Body of pancreas (tissue), 4 donors: Measurements from ENCODE around the gene AP3D1. TPM values are rescaled to one million over a fixed set of nuclear protein-coding genes. Genes with fewer than 3 reads are reported as not detected.

Source experiments
- ATAC-seq: fragments of 150-250 bp; one replicate; pipeline ENCODE4 v1.9.1; 2016
- DNase-seq, 4 donors: peaks; one replicate each; pipeline ENCODE4 v3.0.0-alpha.2; 2019
- H3K27ac ChIP-seq, 4 donors: fragments of 200-600 bp; sonication (generic); 1 replicate in 3 of 4; 2 replicates in 1 of 4; pipeline versions ENCODE4 v1.5.1 to v1.6.1; 2016 to 2019; ENCODE audit warnings: mild to moderate bottlenecking in 1 of 4, mixed read lengths in 1 of 4, moderate library complexity in 1 of 4
- H3K27me3 ChIP-seq, 2 donors: fragments of 200-600 bp; sonication (generic); one replicate each; pipeline ENCODE4 v1.6.0; 2016; ENCODE audit warnings: mild to moderate bottlenecking in 1 of 2
- H3K36me3 ChIP-seq, 2 donors: fragments of 200-600 bp; sonication (generic); replicated peaks in 1 of 2; 2 replicates each; pipeline ENCODE4 v1.5.1; 2016; ENCODE audit warnings: low read depth in 2 of 2; ENCODE audit not compliant: insufficient read depth in 1 of 2
- H3K4me1 ChIP-seq: fragments of 200-600 bp; sonication (generic); one replicate; pipeline ENCODE4 v1.6.0; 2016
- H3K4me3 ChIP-seq, 2 donors: fragments of 200-600 bp; sonication (generic); 1 replicate in 1 of 2; 2 replicates in 1 of 2; pipeline ENCODE4 v1.5.1; 2016 to 2019
- H3K9me3 ChIP-seq, 3 donors: fragments of 200-600 bp; sonication (generic); 1 replicate in 2 of 3; 2 replicates in 1 of 3; pipeline ENCODE4 v1.5.1; 2016
- POLR2A ChIP-seq, 3 donors: fragments of 450-650 bp; IDR thresholded peaks; one replicate each; pipeline ENCODE4 v1.6.1; 2016; ENCODE audit warnings: antibody characterized with exemption in 3 of 3, mild to moderate bottlenecking in 2 of 3
- WGBS, 2 donors: methylation state at CpG; one replicate each; pipeline ENCODE4 v1.1.5; 2017; 5-methylcytosine and 5-hydroxymethylcytosine counted together
- intact Hi-C: fragments of 100-400 bp; cut with DNase I; formaldehyde crosslinking; loops from one replicate; pipeline ENCODE4 v1.15.1; 2023
- total RNA-seq, 2 donors: library from RNA; depleted of rRNA; stranded (reverse); fragments of >200 nt; gene quantifications; one replicate each; pipeline ENCODE4 v1.1.0, GENCODE V29; 2016
- TF ChIP-seq, protein P1 (sequence below), 7 experiments: fragments of 450-650 bp in 4 of 7; fragments of 200-600 bp in 3 of 7; sonication (generic) in 3 of 7; IDR thresholded peaks; one replicate each; pipeline ENCODE4 v1.5.1; 2016 to 2019; ENCODE audit warnings: antibody characterized with exemption in 7 of 7

Gene AP3D1
- total RNA-seq, 2 donors from 2014 or later: 77.0 to 124 TPM

DNA sequence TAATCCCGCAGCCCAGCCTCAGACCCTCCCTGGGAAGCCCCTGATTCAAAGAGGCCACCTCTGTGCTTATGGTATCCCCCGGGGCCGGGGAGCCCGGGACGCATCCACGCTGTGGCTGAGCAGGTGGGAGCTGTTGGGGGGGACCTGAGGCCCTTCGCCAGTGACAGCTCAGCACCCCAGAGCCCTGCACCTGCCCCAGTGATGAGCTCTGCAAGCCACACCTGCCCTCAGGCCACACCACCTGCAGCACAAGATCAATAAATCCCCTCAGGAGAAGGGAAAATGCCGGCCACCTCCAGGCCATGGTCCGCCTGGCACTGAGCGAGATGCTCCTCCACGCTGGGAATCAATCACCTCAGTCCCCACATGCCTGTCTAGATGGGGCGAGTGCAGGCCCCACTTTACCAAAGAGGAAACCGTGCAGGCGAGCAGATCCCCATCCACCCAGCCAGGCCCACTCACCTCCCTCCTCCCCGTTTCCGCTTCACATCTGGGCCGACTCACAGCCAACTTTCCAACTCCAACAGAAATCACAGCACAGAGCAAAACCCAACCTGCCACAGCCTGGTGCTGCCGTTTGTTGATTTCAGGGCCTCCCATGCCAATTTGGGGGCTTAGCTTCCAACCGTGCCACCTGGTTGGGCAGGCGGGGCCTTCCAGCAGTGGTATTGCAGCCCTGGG is 68.1 kb downstream of the AP3D1 start:
- peak in 1 of 3 donors; percentile 8 for TF ChIP-seq POLR2A (IDR thresholded peaks at IDR 0.05)
- TF ChIP-seq, protein P1, sequence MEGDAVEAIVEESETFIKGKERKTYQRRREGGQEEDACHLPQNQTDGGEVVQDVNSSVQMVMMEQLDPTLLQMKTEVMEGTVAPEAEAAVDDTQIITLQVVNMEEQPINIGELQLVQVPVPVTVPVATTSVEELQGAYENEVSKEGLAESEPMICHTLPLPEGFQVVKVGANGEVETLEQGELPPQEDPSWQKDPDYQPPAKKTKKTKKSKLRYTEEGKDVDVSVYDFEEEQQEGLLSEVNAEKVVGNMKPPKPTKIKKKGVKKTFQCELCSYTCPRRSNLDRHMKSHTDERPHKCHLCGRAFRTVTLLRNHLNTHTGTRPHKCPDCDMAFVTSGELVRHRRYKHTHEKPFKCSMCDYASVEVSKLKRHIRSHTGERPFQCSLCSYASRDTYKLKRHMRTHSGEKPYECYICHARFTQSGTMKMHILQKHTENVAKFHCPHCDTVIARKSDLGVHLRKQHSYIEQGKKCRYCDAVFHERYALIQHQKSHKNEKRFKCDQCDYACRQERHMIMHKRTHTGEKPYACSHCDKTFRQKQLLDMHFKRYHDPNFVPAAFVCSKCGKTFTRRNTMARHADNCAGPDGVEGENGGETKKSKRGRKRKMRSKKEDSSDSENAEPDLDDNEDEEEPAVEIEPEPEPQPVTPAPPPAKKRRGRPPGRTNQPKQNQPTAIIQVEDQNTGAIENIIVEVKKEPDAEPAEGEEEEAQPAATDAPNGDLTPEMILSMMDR (IDR thresholded peaks at IDR 0.05): no peak
- no peak for ATAC-seq
- Histone ChIP-seq H3K36me3 (peaks cover 0 to 2% of the 10 kb centered on the region in 2 donors), H3K4me3 (no peak overlapping the region), H3K27ac (peak overlapping the region in 1 of 4 donors; percentile 53), H3K27me3 (no peaks in the 10 kb centered on the region), H3K9me3 (no peaks in the 10 kb centered on the region), H3K4me1 (peaks cover 9% of the 10 kb centered on the region)
- WGBS, 2 donors: 80 to 87% methylated on average over 12 to 20 of the region's 20 CpGs
- intact Hi-C loops: loop anchor here (10.0 kb wide), 1 partner anchor 159 kb away; no protein-coding TSS in a partner anchor
- DNase-seq: no peak

DNA sequence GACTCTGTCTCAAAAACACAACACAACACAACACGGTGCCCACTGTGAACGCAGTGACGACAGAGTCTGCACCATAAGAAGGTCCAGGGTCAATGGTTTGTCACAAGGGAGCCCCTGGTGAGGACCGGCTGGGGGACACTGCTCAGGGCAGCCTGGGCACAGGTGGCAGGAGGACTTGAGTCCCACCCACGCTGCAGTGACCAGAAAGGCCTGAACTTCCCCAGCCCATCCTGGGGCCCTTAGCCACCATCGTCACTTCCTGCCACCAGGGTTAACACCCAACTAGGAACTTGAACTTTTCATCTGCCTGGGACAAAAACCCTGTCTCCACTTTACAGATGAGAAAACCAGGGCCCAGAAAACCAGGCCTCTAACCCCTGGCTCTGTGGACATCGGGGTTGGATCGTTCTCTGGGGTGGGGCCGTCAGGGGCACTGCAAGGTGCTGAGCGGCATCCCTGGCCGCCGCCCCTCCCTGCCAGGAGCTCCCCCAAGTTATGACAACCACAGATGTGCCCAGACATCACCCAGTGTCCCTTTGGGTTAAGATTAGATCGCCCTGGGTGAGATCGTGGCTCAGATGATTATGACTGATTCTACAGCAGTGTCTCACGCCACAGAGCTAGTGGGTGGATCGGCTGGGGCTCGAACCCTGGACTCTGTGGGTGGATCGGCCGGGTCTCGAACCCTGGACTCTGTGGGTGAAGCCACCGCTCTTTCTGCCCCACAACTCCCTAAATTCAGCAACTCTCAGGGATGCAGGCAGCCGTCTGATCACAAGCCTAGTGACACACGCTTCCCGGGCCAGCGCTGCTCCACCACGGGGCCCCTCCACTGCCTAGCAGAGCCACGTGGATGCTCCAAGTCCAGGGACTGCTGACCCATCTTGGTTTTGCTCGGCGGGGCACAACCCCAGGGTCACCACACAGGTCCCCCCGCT is 69.2 kb downstream of the AP3D1 start:
- peaks cover 2% of the 10 kb centered on the region for H3K4me1 ChIP-seq
- TF ChIP-seq, protein P1 (IDR thresholded peaks at IDR 0.05): no peak
- no peak for TF ChIP-seq POLR2A (IDR thresholded peaks at IDR 0.05)
- DNase-seq: peak in 1 of 4 donors; percentile 56
- peaks cover 0 to 10% of the 10 kb centered on the region in 2 donors for H3K36me3 ChIP-seq
- peak overlapping the region in 1 of 4 donors; percentile 38 for H3K27ac ChIP-seq
- no peaks in the 10 kb centered on the region for H3K9me3 ChIP-seq
- H3K4me3 ChIP-seq: no peak overlapping the region
- intact Hi-C loops: loop anchor here (10.0 kb wide), 1 partner anchor 157 kb away; no protein-coding TSS in a partner anchor
- 71 to 79% methylated on average over 4 to 29 of the region's 30 CpGs for WGBS, 2 donors
- no peaks in the 10 kb centered on the region for H3K27me3 ChIP-seq
- no peak for ATAC-seq

DNA sequence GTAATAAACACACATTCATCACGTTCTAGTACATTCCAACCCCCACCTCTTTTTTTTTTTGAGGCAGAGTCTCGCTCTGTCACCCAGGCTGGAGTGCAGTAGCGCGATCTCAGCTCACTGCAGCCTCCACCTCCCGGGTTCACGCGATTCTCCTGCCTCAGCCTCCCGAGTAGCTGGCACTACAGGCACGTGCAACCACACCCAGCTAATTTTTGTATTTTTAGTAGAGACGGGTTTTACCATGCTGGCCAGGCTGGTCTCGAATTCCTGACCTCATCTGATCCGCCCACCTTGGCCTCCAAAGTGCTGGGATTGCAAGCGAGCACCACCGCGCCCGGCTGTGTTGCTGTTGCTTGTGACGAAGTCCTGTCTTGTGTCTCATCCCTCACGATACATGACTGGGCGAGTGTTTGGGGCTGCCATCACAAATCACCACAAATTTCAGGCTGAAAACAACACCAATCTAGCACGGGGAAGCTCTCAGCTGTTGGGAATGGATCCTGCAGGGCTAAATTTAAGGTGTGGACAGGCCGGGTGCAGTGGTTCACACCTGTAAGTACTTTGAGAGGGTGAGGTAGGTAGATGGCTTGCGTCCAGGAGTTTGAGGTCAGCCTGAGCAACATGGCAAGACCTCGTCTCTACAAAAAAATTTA is 70.9 kb downstream of the AP3D1 start:
- H3K9me3 ChIP-seq: no peaks in the 10 kb centered on the region
- no peak overlapping the region for H3K27ac ChIP-seq
- H3K36me3 ChIP-seq: peaks cover 3 to 17% of the 10 kb centered on the region in 2 donors
- no peaks in the 10 kb centered on the region for H3K27me3 ChIP-seq
- H3K4me1 ChIP-seq: no peaks in the 10 kb centered on the region
- H3K4me3 ChIP-seq: no peak overlapping the region
- intact Hi-C loops: loop anchor here (10.0 kb wide), 1 partner anchor 156 kb away; no protein-coding TSS in a partner anchor
- no peak for DNase-seq
- 82 to 87% methylated on average over 18 to 23 of the region's 23 CpGs for WGBS, 2 donors
- no peak for ATAC-seq
- TF ChIP-seq POLR2A (IDR thresholded peaks at IDR 0.05): no peak
- TF ChIP-seq, protein P1 (IDR thresholded peaks at IDR 0.05): no peak

DNA sequence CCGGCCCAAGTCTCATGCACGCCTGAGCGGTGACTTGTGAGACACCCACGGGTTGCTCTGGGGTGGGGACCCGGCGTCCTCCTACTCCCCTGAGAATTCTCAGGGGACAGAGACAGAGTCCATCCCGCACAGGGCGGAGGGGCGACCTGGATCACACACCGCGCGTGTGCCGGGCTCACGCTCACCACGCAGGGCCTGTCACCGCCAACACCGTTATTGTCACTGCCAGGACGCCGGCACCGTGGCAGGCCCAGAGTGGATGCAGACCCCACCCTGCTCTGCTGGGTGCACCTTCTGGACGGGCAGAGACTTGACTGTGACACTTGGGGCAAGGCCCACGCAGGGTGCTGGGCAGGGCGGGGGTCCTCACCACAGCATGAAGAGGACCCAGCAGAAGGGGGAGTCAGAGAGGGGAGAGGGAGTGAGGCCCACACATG is 71.5 kb downstream of the AP3D1 start:
- H3K4me1 ChIP-seq: no peaks in the 10 kb centered on the region
- 88 to 90% methylated on average over 7 to 17 of the region's 23 CpGs for WGBS, 2 donors
- ATAC-seq (no peak), DNase-seq (no peak)
- H3K9me3 ChIP-seq: no peaks in the 10 kb centered on the region
- no peak overlapping the region for H3K27ac ChIP-seq
- intact Hi-C loops: loop anchor here (10.0 kb wide), 1 partner anchor 155 kb away; no protein-coding TSS in a partner anchor
- H3K4me3 ChIP-seq: no peak overlapping the region
- peaks cover 3 to 19% of the 10 kb centered on the region in 2 donors for H3K36me3 ChIP-seq
- no peaks in the 10 kb centered on the region for H3K27me3 ChIP-seq
- TF ChIP-seq, protein P1 (IDR thresholded peaks at IDR 0.05): no peak
- no peak for TF ChIP-seq POLR2A (IDR thresholded peaks at IDR 0.05)
